HuH-7 (cell line): ENCODE data around the gene NGEF.
"Not testable (repeated sequence)": the region's sequence is repeated elsewhere in the genome, so short reads cannot be mapped to it uniquely, and the experiment has no call there.

Experiments
- DNase-seq: peaks from one replicate; pipeline ENCODE4 v3.0.0; 2011; ENCODE audit warnings: low spot score

Gene NGEF

DNA sequence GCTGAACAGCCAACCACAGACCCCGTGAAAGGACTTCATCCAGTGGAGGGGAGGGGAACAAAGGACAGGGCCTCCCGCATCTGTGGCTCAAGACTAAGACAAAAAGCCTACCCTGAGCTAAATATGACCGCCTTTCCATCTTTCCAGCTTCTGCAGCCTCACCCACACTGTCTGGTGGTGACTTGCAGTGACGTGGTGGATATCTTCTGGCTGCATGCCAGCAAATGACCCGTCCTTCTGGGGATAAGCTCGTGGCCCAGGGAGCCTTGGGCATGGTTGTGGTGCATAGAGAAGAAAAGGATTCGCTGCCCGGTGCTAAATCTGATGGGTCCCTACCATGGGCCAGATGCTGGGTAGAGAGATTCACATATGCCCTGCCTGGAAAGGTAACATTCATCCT, 8.7 kb upstream of the NGEF start:
- no peak for DNase-seq

DNA sequence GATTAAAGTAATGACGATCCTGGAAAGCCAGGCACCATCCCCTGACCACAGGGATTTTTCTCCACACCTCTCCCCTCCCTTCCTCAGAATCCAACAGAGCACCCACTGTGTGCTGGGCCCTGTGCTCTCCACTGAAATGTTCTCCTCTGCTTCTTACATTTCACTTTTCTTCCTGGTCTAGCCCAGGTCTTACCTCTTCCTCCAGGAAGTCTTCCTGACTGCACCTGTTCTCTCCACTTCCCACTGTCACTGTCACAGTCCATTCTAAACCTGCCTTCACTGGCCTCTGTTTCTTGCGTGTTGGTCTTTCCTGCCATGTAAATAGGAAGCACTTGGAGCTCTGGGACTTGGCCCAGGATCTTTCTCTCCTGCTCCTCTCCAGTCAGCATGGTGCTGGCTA, 7.4 kb upstream of the NGEF start:
- DNase-seq, result no peak

DNA sequence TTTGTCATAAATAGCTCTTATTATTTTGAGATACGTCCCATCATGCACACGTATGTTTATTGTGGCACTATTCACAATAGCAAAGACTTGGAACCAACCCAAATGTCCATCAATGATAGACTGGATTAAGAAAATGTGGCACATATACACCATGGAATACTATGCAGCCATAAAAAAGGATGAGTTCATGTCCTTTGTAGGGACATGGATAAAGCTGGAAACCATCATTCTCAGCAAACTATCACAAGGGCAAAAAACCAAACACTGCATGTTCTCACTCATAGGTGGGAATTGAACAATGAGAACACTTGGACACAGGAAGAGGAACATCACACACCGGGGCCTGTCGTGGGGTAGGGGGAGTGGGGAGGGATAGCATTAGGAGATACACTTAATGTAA, 6.6 kb upstream of the NGEF start:
- not testable (repeated sequence) for DNase-seq

DNA sequence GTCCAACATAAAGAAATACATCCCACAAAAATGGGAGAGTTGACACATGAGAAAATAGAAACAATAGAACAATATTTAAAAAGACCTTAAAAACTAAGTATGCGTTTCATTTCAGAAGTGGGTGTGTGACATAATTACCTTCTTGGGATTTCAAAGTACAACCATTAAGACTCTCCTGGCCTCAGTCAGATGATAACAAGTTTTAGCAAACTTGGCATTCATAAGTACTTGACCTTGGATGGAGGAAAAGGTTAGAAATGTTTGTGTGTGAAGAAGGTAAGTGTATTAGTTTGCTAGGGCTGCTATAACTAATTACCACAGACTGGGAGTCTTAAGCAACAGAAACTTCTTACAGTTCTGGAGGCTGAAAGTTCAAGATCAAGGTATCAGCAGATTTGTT, 4.9 kb upstream of the NGEF start:
- no peak for DNase-seq

DNA sequence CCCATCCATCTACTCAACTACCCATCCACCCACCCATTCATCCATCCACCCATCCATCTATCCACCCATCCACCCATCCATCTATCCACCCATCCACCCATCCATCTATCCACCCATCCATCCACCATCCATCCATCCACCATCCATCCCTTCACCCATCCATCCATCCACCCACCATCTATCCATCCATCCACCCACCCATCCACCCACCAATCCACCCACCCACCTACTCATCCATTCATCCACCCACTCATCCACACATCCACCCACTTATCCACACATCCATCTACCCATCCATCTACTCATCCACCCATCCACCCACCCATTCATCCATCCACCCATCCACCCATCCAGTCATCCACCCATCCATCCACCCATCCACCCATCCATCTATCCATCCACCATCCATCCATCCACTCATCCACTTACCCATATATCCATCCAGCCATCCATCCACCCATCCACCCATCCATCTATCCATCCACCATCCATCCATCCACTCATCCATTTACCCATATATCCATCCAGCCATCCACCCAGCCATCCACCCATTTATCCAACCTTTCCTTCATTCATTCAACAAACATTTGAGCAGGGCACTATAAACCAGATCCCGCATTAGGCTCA, 2.1 kb upstream of the NGEF start:
- no peak for DNase-seq

DNA sequence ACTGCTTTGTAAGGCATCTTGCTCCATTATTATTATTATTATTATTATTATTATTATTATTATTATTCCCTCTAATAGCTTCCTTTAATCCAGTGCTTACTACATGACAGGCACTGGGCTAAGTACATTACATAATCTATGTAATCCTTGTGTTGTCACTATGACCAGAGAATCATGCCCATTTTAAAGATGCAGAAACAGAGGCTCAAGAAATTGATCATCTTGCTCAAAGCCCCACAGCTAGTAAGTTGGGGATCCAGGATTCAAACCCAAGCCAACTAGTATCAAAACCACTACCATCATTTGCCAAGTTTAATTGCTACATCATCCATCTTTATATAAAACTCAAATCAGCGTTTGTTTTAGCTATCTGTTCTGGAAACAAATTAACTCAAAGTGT, 594 bp upstream of the NGEF start:
- DNase-seq, result no peak

DNA sequence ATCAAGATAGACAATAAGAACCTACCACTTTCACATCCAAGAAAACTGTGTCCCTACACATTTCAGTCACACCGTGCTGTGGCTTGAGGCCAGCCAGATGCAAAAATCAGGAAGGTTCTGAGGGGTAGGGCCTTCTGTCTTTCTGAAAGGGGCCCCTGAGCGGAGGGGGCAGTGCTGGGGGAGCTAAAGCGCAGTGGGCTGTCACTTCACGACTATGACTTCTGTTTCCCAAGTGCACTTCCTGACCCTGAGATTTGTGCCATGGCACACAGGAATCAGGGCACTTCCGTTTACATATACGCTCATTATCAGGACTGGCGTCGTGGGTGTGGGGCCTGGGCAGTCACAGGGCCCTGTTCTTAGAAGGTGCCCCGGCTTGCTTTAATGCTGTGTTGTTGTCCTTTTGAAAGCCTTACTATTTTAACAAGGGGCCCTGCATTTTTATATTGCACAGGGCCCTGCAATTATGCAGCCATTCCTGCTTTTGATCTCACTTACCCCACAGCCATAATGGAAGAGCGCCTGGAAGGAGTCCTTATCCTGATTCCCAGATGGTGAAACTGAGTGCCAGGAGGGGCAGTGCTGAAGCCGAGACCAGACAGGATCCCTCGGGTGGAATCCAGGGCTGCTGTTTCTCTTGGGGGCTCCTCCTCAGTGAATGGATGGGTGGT, 620 bp downstream of the NGEF start:
- DNase-seq, result no peak

DNA sequence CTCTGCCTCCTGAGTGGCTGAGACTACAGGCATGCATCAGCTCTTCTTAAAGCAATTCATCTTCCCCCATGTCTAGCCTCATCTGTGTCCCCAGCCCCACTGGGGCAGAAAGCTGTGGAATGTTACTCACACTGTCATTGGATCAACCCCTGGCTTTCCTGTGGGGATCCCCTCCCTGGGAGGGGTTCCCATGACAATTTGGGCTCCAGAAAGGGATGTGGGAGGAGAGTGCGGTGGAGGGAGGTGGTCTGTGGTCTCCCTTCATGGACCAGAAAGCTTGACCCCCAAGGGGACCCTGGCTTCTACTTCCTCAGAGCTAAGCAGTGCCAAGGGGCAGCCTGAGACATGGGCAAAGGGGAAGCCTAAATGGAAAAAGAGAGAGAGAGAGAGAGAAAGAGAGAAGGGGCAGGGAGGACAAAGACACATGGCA, 1.3 kb downstream of the NGEF start:
- DNase-seq, result no peak

DNA sequence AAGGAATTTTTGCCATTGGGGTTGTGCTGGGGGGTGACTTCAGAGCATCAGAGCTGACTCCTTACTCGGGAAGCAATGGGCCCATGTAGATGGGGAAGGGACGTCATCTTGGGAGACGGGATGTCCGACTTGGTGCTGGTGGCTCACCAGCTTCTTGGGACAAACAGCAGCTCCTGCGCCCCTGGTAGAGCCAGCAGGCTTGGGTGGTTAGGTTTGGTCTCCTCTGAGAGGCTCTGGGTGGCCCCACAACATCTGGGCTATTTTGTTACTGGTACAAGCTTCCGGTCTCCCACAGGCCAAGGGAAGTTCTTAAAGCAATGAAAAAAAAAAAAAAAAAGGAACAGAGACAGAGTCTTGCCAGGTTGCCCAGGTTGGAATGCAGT, 1.8 kb downstream of the NGEF start:
- no peak for DNase-seq

DNA sequence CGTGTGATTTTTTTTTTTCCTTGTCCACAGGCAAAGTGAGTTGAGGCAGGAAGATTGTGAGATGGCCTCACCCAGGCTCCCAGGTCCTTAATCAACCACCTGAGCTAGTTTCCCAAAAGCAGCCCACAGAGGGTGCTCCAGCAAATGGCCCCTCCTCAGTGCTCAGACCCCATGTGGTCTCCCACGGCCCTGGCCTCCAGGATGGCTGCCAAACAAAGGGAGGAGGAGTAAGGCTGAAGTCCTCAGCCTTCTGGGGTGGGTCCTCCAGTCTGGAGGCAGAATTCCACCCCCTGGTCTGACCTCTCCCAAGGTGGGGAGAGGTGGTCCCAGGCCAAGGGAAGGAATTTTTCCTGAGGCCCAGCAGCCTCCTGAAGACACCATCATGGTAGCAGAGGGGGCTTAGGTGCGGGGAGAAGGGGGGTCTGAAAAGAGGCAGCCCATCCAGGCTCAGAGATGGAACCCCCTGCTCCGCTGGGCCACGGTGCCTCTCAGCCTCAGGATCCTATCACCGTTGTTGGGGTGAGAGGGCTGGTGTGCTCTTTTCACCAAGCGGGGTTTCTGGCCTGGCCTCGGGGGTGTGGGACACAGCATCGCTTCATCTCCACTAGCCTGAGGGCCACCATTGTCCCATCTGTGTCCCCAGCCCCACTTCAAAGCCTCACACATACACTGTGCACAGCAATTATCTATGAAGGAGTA, 2.3 kb downstream of the NGEF start:
- no peak for DNase-seq

DNA sequence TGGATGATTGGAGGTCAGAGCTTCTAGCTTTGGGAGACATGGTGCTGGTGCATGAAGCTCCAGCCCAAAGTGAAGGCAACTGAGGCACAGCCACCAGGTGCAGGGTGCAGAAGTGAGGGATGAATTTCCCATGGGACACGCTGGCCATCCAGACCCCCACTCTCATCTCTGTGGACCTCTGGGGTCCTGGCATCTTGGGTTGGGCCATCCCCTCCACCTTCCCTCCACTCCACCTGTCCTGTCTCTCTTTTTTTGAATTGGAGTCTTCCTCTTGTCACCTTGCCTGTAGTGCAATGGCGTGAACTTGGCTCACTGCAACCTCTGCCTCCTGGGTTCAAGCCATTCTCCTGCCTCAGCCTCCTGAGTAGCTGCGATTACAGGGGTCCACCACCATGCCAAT, 3.4 kb downstream of the NGEF start:
- DNase-seq, result no peak

DNA sequence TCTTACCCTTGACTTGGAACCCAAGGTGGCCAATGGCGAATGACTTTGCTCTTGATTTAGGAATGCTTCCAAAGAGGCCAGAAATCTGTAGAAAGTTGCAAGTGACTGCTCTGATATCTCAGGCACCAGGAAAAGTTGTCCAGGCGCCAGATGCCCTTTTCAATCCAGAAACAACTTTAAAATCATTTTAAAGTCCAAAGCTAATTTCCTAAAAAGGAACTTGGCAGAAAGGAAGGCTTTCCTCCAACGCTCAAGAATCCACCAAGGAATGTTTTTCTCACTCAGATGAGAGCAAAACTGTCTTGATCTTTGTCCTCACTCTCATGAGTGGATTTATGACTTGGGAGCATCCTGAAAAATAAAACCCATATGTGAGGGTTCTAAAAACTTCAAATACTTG, 5.3 kb downstream of the NGEF start:
- DNase-seq, result no peak

DNA sequence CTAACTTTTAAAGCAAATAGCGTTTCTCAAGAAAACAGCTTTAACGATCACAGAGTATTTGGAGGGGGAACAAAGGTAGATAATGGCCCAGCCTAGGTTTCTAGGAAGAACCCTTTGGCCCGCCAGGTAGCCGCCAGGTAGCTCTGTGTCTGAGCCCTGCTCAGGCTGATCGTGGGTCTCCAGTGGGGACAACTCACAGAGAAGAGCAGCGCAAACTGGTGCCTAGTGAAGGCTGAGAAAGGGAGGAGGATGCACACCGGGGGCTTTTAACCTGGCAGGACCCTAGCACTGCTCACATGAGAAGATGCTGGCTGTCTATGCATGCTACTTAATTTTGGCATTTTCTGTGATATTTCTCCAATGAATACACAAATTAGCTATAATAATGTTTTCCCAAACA, 5.8 kb downstream of the NGEF start:
- no peak for DNase-seq

DNA sequence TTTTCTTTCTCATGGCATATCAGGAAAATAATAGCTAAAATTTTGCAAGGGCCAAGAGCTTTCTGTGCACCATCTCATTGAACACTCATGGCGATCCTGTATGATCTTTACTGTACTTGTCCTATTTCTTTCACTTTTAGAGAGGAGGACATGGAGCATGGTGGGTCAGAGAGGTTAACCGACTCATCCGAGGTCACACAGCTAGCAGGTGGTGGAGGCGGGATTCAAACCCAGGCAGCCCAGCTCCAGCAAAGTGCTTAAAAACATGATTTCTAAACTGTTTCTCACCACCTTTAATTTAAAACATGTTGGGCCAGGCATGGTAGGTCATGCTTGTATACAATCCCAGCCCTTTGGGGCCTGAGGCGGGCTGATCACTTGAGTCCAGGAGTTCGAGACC, 6.4 kb downstream of the NGEF start:
- DNase-seq, result no peak

DNA sequence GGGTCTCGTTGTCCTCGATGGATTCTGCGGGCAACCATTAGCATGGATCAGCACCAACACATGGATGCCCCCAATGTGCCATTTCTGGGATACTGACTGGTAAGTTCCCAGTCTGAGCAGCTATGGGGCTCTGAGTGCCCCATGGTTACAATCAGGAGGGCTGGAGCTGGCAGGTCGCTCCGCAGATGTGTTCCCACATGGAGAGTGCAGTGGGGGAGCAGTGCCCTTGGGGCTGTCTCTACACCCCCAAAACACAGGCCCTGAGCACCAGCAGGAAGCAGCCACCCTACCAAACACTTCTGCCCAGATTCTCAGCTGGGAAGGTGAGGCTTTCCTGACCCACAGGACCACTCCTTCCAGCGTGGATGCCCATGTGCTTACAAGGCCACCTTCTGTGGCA, 8.0 kb downstream of the NGEF start:
- no peak for DNase-seq

DNA sequence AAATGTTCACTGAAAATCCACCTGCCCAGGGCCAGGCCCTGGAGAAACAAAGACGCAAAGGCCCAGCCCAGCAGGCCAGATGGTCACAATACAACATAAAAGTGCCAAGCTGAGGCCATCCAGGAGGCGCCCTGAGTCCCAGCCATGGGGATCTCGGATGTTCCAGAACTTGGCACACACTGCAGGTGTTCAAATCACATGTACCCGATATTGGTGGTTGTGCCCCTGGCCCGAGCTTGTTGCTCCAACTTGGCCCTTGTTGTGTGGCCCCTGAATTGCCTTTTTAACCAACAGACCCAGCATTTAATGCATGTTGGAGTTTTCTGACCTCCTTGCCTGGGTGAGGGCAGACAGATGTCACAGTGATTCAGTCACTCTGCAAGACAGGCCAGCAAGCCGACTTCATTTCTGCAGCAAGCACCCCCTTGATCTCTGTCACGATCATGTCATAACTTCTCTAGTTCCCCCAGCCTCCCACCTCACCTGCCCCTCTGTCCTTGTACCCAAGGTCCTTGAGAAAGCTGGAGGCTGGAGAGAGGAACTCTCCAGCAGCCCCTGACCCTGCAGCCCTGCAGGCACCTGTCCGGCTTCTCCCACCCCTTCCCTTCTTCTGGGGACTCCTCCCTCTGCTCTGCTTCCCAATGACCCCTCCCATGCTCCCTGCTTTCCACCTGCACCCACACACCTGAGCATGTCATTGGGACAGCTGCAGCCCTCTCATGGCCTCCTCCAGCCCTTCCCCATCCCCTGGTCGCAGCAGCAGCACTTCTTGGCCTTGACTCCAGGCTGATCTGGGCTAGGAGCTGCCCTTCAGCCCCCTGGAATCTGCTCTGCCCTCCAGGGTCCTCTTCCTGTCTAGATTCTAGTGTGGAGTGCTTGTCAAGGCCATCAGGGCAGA, 9.1 kb downstream of the NGEF start:
- no peak for DNase-seq

DNA sequence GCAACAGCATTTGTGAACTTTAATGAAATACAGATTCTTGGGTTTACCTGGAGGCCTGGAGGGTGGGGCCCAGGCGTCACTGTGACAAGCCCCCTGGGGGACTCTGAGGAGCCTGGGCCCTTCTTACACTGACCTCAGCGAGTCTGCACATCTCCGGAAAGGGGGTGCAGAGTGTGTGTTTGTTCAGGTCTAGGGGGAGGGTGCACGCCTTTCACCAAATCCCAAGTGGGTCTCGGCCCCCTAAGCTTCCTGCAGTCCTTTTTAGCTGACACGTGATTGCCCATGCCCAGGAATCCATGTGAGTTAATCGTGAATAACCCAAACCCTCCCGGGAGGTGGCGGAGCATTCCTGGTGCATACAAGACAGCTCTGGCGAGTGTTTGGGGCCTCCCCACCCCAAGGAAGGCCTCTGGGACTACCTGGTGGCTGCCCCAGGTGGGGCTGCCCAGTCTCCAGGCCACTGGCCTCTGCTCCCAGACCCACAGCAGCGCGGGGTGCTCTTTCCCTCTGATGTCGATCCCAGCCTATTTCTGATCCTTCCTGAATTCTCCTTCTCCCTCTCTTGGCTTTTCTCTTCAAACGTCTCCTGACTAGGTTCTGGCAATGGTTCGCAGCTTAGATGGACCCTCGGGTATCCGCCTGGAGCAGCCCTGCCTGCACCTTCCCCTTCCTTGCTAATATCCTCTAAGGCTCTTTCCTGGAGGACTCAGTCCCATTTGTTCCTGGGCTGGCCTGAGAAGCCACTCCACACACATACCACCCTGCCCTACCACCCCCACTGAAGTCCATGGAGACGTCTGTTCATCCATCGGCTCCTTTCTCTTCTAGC, 10.0 kb downstream of the NGEF start:
- DNase-seq, result no peak

DNA sequence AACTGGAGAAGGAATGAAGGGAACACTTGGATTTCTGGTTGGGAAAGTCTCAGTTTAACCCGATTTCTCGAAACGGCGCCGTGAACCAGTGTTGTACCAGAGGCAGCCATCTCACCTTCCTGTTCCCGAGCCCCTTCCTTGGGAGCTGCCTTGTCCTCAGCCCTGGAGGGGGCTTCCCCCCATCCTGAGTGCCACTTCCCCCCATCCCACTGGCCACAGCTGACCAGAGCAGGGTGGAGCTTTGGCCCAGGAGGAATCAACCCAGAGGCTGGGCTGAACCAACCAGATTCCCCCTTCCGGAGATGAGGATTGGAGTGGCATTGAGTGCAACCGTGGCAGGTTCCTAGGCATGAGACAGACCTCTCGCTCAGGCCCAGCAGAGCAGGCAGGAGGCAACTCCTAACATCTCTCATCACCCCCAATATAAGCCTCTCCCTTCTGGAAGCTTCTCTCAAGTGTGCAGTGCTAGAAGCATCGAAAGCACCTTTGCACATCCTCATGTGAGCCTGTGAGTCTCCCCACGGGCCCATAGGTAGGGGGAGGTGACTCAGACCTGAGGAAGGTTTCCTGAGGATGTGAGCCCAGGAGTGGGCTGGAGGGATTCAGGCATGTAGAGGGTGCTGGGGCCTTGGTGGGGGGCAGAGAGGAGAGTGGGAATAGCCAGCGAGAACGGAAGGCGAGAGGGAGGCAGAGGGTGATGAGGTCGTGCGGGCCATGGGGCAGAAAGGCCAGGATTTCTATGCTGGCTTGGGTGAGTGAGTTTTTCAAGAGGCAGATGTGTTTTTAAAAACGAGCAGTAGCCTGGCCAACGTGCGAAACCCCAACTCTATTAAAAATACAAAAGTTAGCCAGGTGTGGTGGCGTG, 11.9 kb downstream of the NGEF start:
- no peak for DNase-seq

DNA sequence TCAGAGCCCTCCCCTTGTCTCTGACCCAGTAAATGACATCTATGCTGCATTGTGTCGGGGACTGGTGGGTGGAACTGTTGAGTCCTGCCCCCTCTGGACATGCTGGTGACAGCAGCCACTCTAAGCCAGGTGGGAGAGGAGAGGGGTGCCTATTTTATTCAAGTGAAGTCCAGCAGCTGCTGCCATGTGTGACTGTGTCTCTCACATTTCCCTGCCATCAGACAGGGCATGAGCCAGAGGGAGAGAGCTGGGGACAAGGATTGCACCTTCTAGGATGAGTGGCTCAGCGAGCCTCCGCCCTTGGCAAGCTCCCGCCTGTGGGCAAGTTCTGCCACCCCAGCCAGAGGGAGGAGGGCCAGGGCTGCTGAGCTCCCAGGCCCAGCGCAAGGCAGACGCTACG, 13.7 kb downstream of the NGEF start:
- DNase-seq, result no peak

DNA sequence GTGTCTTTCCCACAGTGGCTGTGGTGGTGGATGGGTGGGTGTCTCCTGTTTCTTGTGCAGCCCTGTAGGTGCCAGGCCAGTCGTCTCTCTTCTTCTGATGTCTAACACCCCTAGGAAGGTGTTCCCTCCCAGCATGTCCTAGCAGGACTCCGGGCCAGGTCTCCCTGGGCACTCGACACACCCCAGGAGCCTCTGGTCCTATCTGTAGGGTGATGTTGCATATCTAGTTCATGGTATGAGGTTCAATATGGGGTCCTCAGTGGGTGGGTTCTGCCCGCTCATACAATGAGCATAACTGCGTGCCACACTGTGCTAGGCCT, 14.4 kb downstream of the NGEF start:
- no peak for DNase-seq
